K562 (cell line): ENCODE results near the gene PALLD. TPM values are rescaled to one million over a fixed set of nuclear protein-coding genes. Genes with fewer than 3 reads are reported as not detected.

Experiments used
- ATAC-seq: fragments of 200-7000 bp; cut with Tn5 transposase; 3 replicates; pipeline ENCODE4 v1.9.1; 2020; ENCODE audit warnings: moderate library complexity
- BruUV-seq: library from RNA; stranded (reverse); fragments of 400-500 nt; replicated peaks from 2 replicates; lab custom pipeline; 2021; lab: Mats Ljungman, UMichigan
- CTCF ChIA-PET: fragments of 300-600 bp; formaldehyde crosslinking; extraction: SDS; loops from one replicate; lab custom pipeline; 2021; ENCODE audit warnings: low intra/inter-chr PET ratio; lab: Yijun Ruan, JAX
- POLR2A ChIA-PET: fragments of 300-600, 350-650 bp; sonication (Branson Sonifier 250); formaldehyde crosslinking; extraction: SDS; loops from one replicate; lab custom pipeline; 2021; ENCODE audit warnings: antibody characterized with exemption, inconsistent platforms; lab: Yijun Ruan, JAX
- DNase-seq, 4 experiments: peaks; one replicate each; pipeline versions ENCODE4 v3.0.0 to v3.0.0-alpha.2; 2011 to 2018; ENCODE audit warnings: low spot score in 3 of 4, mixed read lengths in 3 of 4; ENCODE audit errors: extremely low read depth in 1 of 4
- FAIRE-seq: peaks from 2 replicates; lab custom pipeline; 2011; peaks lifted over from hg19 to GRCh38; lab: Jason Lieb, UNC
- H2AFZ ChIP-seq: 2 replicates; pipeline ENCODE4 v1.6.0; 2011; ENCODE audit warnings: low read depth, low read length, control low read depth, inconsistent platforms
- H3K27ac ChIP-seq: fragments of 200-600 bp; 3 replicates; pipeline ENCODE4 v1.8.0; 2011; ENCODE audit warnings: low read depth, mild to moderate bottlenecking, control low read depth, inconsistent platforms, low read length, moderate library complexity, mixed read lengths; ENCODE audit errors: extremely low read depth
- H3K27me3 ChIP-seq, 2 experiments: fragments of 300-600 bp in 1 of 2; 2 replicates in 1 of 2; 3 replicates in 1 of 2; pipeline versions ENCODE4 v1.6.0 to v1.8.0; 2011; ENCODE audit warnings: inconsistent platforms in 2 of 2, low read length in 2 of 2, mild to moderate bottlenecking in 1 of 2, mixed read lengths in 1 of 2, moderate library complexity in 1 of 2; ENCODE audit not compliant: control insufficient read depth in 2 of 2, insufficient read depth in 2 of 2
- H3K36me3 ChIP-seq: fragments of 300-600 bp; 3 replicates; pipeline ENCODE4 v1.8.0; 2011; ENCODE audit warnings: mild to moderate bottlenecking, low read length, inconsistent platforms; ENCODE audit not compliant: control insufficient read depth, insufficient read depth
- H3K4me1 ChIP-seq, 2 experiments: fragments of 200-600 bp in 1 of 2; replicated peaks in 1 of 2; 2 replicates in 1 of 2; 3 replicates in 1 of 2; pipeline versions ENCODE4 v1.5.1 to v1.8.0; 2011; ENCODE audit warnings: inconsistent platforms in 2 of 2, low read length in 2 of 2, mild to moderate bottlenecking in 1 of 2, mixed read lengths in 1 of 2, moderate library complexity in 1 of 2; ENCODE audit not compliant: control insufficient read depth in 2 of 2, insufficient read depth in 2 of 2
- H3K4me2 ChIP-seq: 2 replicates; pipeline ENCODE4 v1.6.1; 2011; ENCODE audit warnings: low read length, control low read depth, inconsistent platforms, mixed read lengths; ENCODE audit not compliant: insufficient read depth
- H3K4me3 ChIP-seq: fragments of 200-600 bp; sonication (generic), shearing (Covaris generic); 2 replicates; pipeline ENCODE4 v1.5.1; 2016; ENCODE audit warnings: control low read depth, inconsistent platforms
- H3K79me2 ChIP-seq: fragments of 200-600 bp; 3 replicates; pipeline ENCODE4 v1.8.0; 2011; ENCODE audit warnings: low read length, inconsistent platforms; ENCODE audit not compliant: control insufficient read depth, insufficient read depth
- H3K9ac ChIP-seq, 2 experiments: 2 replicates each; pipeline versions ENCODE4 v1.6.0 to v1.6.1; 2011; ENCODE audit warnings: low read depth in 2 of 2, low read length in 2 of 2, control low read depth in 1 of 2, inconsistent platforms in 1 of 2, mild to moderate bottlenecking in 1 of 2, mixed read lengths in 1 of 2; ENCODE audit not compliant: insufficient read depth in 1 of 2
- H3K9me1 ChIP-seq: one replicate; pipeline ENCODE4 v1.6.0; 2011; ENCODE audit warnings: inconsistent platforms, mild to moderate bottlenecking, low read length, moderate library complexity; ENCODE audit not compliant: control insufficient read depth, insufficient read depth
- H3K9me3 ChIP-seq: replicated peaks from 2 replicates; pipeline ENCODE4 v1.5.1; 2011; ENCODE audit warnings: low read depth, low read length, inconsistent platforms; ENCODE audit not compliant: control insufficient read depth, insufficient read depth
- H4K20me1 ChIP-seq: replicated peaks from 2 replicates; pipeline ENCODE4 v1.6.1; 2011; ENCODE audit warnings: low read length, inconsistent platforms, mixed read lengths; ENCODE audit not compliant: control insufficient read depth, insufficient read depth
- HBP1 ChIP-seq: fragments of 450-650 bp; formaldehyde crosslinking; IDR thresholded peaks from 2 replicates; pipeline ENCODE4 v1.4.0; 2022; ENCODE audit warnings: missing genetic modification characterization
- ILK ChIP-seq: fragments of 450-650 bp; IDR thresholded peaks from 2 replicates; pipeline ENCODE4 v1.6.1; 2016; ENCODE audit warnings: missing genetic modification characterization, low read depth, mild to moderate bottlenecking, missing compliant biosample characterization, moderate library complexity, borderline replicate concordance
- MTA2 ChIP-seq: fragments of 450-650 bp; IDR thresholded peaks from 2 replicates; pipeline ENCODE4 v1.6.1; 2016; ENCODE audit warnings: low read depth
- SPI1 ChIP-seq: IDR thresholded peaks from 2 replicates; pipeline ENCODE4 v1.6.1; 2011; ENCODE audit warnings: low read depth, low read length, control low read depth, borderline replicate concordance
- TAF7 ChIP-seq: fragments of 450-650 bp; IDR thresholded peaks from 2 replicates; pipeline ENCODE4 v1.6.1; 2016; ENCODE audit warnings: missing genetic modification characterization, missing compliant biosample characterization
- TAL1 ChIP-seq: fragments of 450-650 bp; IDR thresholded peaks from 2 replicates; pipeline ENCODE4 v1.6.1; 2016; ENCODE audit warnings: mild to moderate bottlenecking
- ZNF589 ChIP-seq: fragments of 200-800 bp; sonication (Bioruptor generic); IDR thresholded peaks from 2 replicates; pipeline ENCODE4 v1.6.1; 2016; ENCODE audit warnings: low read depth, missing genetic modification characterization, missing compliant biosample characterization
- ZNF717 ChIP-seq: fragments of 250-450 bp; sonication (Bioruptor Pico); IDR thresholded peaks from 2 replicates; pipeline ENCODE4 v1.5.0; 2021
- WGBS: fragments of 100-300 bp; shearing (Covaris generic); methylation state at CpG from one replicate; pipeline ENCODE4 v1.1.6; 2016; ENCODE audit warnings: low coverage, mixed read lengths; ENCODE audit not compliant: insufficient coverage; ENCODE audit errors: missing lambda C conversion rate; 5-methylcytosine and 5-hydroxymethylcytosine counted together
- in situ Hi-C: fragments of 300-500 bp; cut with MboI; formaldehyde crosslinking; loops from 4 replicates; pipeline ENCODE4 v1.15.0; 2018; ENCODE audit warnings: inconsistent platforms, mixed read lengths
- intact Hi-C: fragments of 100-400 bp; cut with micrococcal nuclease; formaldehyde crosslinking; loops from 2 replicates; pipeline ENCODE4 v1.14.2; 2022
- polyA plus RNA-seq, 8 experiments: library from polyadenylated mRNA; depleted of rRNA in 4 of 8; stranded (reverse) in 5 of 8; unstranded in 3 of 8; fragments of >200 nt; fragmentation: Nextera tagmentation in 2 of 8; fragmentation: Illumina TruSeq in 1 of 8; extraction: Ambion mirVana in 2 of 8; extraction: Trizol in 1 of 8; gene quantifications; 2 replicates each; pipeline versions ENCODE4 v1.2.1 to v1.2.3, GENCODE V29; 2011 to 2014; ENCODE audit warnings: inconsistent platforms in 1 of 8, missing spikeins in 1 of 8
- total RNA-seq, 7 experiments: library from RNA; depleted of rRNA in 6 of 7; stranded (reverse); fragments of >200 nt in 6 of 7; fragmentation: Illumina TruSeq in 2 of 7; extraction: Trizol in 2 of 7; gene quantifications; 2 replicates each; pipeline versions ENCODE4 v1.2.1 to v1.2.3, GENCODE V29; 2011 to 2021; ENCODE audit warnings: low replicate concordance in 1 of 7

The PALLD gene
- total and polyA plus RNA-seq, 9 of the 15 experiments (the other 6 are each of a cell fraction or from before 2014, with no cell fraction given) = 0.01 to 0.35 (median 0.06) TPM; not detected in 3

GRCh38 chr4:168800926-168801325, 304.1 kb downstream of the PALLD start:
- H2AFZ ChIP-seq = no peak overlapping the region
- intact Hi-C loops = no loop called here
- H3K27me3 ChIP-seq = no peaks in the 10 kb centered on the region
- no peak for ATAC-seq
- H3K36me3 ChIP-seq = no peaks in the 10 kb centered on the region
- H3K4me3 ChIP-seq = no peak overlapping the region
- no peak overlapping the region for H3K4me2 ChIP-seq
- TF ChIP-seq SPI1 (no peak), TAF7 (tag) (no peak), MTA2 (no peak), ZNF717 (CRISPR knock-in tag) (no peak), TAL1 (no peak), ZNF589 (CRISPR knock-in tag) (no peak), ILK (tag) (no peak), HBP1 (CRISPR knock-in tag) (no peak)
- no peaks in the 10 kb centered on the region for H4K20me1 ChIP-seq
- H3K79me2 ChIP-seq = no peaks in the 10 kb centered on the region
- H3K9me3 ChIP-seq = no peaks in the 10 kb centered on the region
- 0% methylated on average over 2 of the region's 2 CpGs for WGBS
- no peaks in the 10 kb centered on the region for H3K9me1 ChIP-seq
- FAIRE-seq = no peak
- BruUV-seq = no TSS peak
- CTCF ChIA-PET = no interaction called here
- H3K9ac ChIP-seq = no peak overlapping the region
- no peak for DNase-seq
- in situ Hi-C loops = no loop called here
- H3K27ac ChIP-seq = no peak overlapping the region
- POLR2A ChIA-PET = no interaction called here
- H3K4me1 ChIP-seq = no peaks in the 10 kb centered on the region
